Liver (tissue), 9 donors: ENCODE data around the gene YWHAB. TPM values are rescaled to one million over a fixed set of nuclear protein-coding genes. Genes with fewer than 3 reads are reported as not detected.

Experiments
- DNase-seq: peaks from one replicate; pipeline ENCODE4 v3.0.0-alpha.2; 2017; ENCODE audit warnings: low spot score
- H3K27ac ChIP-seq, 2 donors: one replicate each; pipeline ENCODE4 v1.7.0; 2013; ENCODE audit warnings: inconsistent platforms in 2 of 2, low read length in 2 of 2, control low read depth in 1 of 2, low read depth in 1 of 2, mild to moderate bottlenecking in 1 of 2
- H3K27me3 ChIP-seq, 4 donors: one replicate each; pipeline versions ENCODE4 v1.6.1 to v1.7.0; 2013; ENCODE audit warnings: low read length in 3 of 4, inconsistent platforms in 1 of 4, mild to moderate bottlenecking in 1 of 4, moderate library complexity in 1 of 4; ENCODE audit not compliant: control insufficient read depth in 4 of 4, insufficient read depth in 4 of 4
- H3K36me3 ChIP-seq, 4 donors: one replicate each; pipeline versions ENCODE4 v1.6.1 to v1.7.0; 2013; ENCODE audit warnings: low read length in 3 of 4, mild to moderate bottlenecking in 3 of 4, low read depth in 1 of 4, moderate library complexity in 1 of 4; ENCODE audit not compliant: control insufficient read depth in 4 of 4, insufficient read depth in 3 of 4
- H3K4me1 ChIP-seq, 4 donors: one replicate each; pipeline versions ENCODE4 v1.6.1 to v1.7.0; 2013; ENCODE audit warnings: low read length in 3 of 4, mild to moderate bottlenecking in 3 of 4, moderate library complexity in 1 of 4; ENCODE audit not compliant: control insufficient read depth in 4 of 4, insufficient read depth in 4 of 4
- H3K4me3 ChIP-seq, 3 donors: one replicate each; pipeline versions ENCODE4 v1.6.1 to v1.7.0; 2013; ENCODE audit warnings: low read length in 3 of 3, control low read depth in 1 of 3, low read depth in 1 of 3, mild to moderate bottlenecking in 1 of 3
- H3K9ac ChIP-seq, 2 donors: one replicate each; pipeline ENCODE4 v1.7.0; 2013; ENCODE audit warnings: low read length in 2 of 2, mild to moderate bottlenecking in 2 of 2, moderate library complexity in 2 of 2, control low read depth in 1 of 2, low read depth in 1 of 2
- H3K9me3 ChIP-seq, 4 donors: one replicate each; pipeline versions ENCODE4 v1.6.1 to v1.7.0; 2013; ENCODE audit warnings: low read length in 3 of 4; ENCODE audit not compliant: control insufficient read depth in 4 of 4
- ATF3 ChIP-seq: IDR thresholded peaks from 2 replicates; pipeline ENCODE4 v1.6.1; 2016; ENCODE audit warnings: antibody characterized with exemption
- CTCF ChIP-seq: fragments of 150-350 bp; IDR thresholded peaks from 2 replicates; pipeline ENCODE4 v1.5.1; 2017; ENCODE audit warnings: improper control_type of control experiment, low read depth, low read length; ENCODE audit not compliant: missing input control
- EGR1 ChIP-seq, 2 donors: IDR thresholded peaks; 2 replicates each; pipeline ENCODE4 v1.6.1; 2016 to 2018; ENCODE audit warnings: antibody characterized with exemption in 2 of 2, low read depth in 2 of 2
- FOXA1 ChIP-seq: IDR thresholded peaks from 2 replicates; pipeline ENCODE4 v1.6.1; 2016; ENCODE audit warnings: antibody characterized with exemption
- FOXA2 ChIP-seq: IDR thresholded peaks from 2 replicates; pipeline ENCODE4 v1.6.1; 2016; ENCODE audit warnings: antibody characterized with exemption
- GABPA ChIP-seq, 2 donors: IDR thresholded peaks in 1 of 2; conservative IDR thresholded peaks in 1 of 2; 2 replicates each; pipeline ENCODE4 v1.6.1; 2016; ENCODE audit warnings: antibody characterized with exemption in 2 of 2, mild to moderate bottlenecking in 1 of 2, moderate library complexity in 1 of 2
- HNF4A ChIP-seq, 2 donors: conservative IDR thresholded peaks; 2 replicates each; pipeline ENCODE4 v1.6.1; 2016; ENCODE audit warnings: antibody characterized with exemption in 2 of 2, mild to moderate bottlenecking in 2 of 2
- HNF4G ChIP-seq: IDR thresholded peaks from 2 replicates; pipeline ENCODE4 v1.6.1; 2016; ENCODE audit warnings: antibody characterized with exemption
- JUND ChIP-seq, 2 donors: IDR thresholded peaks; 2 replicates each; pipeline ENCODE4 v1.6.1; 2016; ENCODE audit warnings: antibody characterized with exemption in 2 of 2
- MAX ChIP-seq: IDR thresholded peaks from 2 replicates; pipeline ENCODE4 v1.6.1; 2016; ENCODE audit warnings: antibody characterized with exemption
- NR2F2 ChIP-seq: IDR thresholded peaks from 2 replicates; pipeline ENCODE4 v1.6.1; 2016; ENCODE audit warnings: antibody characterized with exemption
- RAD21 ChIP-seq, 2 donors: IDR thresholded peaks; 2 replicates each; pipeline ENCODE4 v1.6.1; 2016; ENCODE audit warnings: antibody characterized with exemption in 2 of 2, mild to moderate bottlenecking in 2 of 2
- REST ChIP-seq: IDR thresholded peaks from 2 replicates; pipeline ENCODE4 v1.6.1; 2016; ENCODE audit warnings: antibody characterized with exemption, mild to moderate bottlenecking
- RXRA ChIP-seq, 2 donors: IDR thresholded peaks; 2 replicates each; pipeline ENCODE4 v1.6.1; 2017 to 2018; ENCODE audit warnings: antibody characterized with exemption in 2 of 2, mild to moderate bottlenecking in 1 of 2
- SP1 ChIP-seq: IDR thresholded peaks from 2 replicates; pipeline ENCODE4 v1.6.1; 2018; ENCODE audit warnings: antibody characterized with exemption, mild to moderate bottlenecking
- TAF1 ChIP-seq: conservative IDR thresholded peaks from 2 replicates; pipeline ENCODE4 v1.6.1; 2016; ENCODE audit warnings: antibody characterized with exemption, mild to moderate bottlenecking
- YY1 ChIP-seq: IDR thresholded peaks from 2 replicates; pipeline ENCODE4 v1.6.1; 2016; ENCODE audit warnings: antibody characterized with exemption, mild to moderate bottlenecking
- ZBTB33 ChIP-seq: IDR thresholded peaks from 2 replicates; pipeline ENCODE4 v1.6.1; 2016; ENCODE audit warnings: antibody characterized with exemption
- WGBS: extraction: QIAGEN DNeasy Blood & Tissue Kit; methylation state at CpG from one replicate; pipeline ENCODE4 v1.1.7; 2013; 5-methylcytosine and 5-hydroxymethylcytosine counted together
- polyA plus RNA-seq, 2 donors: library from polyadenylated mRNA; stranded (reverse) in 1 of 2; unstranded in 1 of 2; fragments of 200-250 nt in 1 of 2; fragments of >200 nt in 1 of 2; fragmentation: Nextera tagmentation in 1 of 2; extraction: Ambion mirVana in 1 of 2; gene quantifications; one replicate each; pipeline versions ENCODE4 v1.2.1 to v1.2.3, GENCODE V29; 2013 to 2015
- total RNA-seq, 2 donors: library from RNA; depleted of rRNA; stranded (reverse); fragments of >200 nt; gene quantifications; one replicate each; pipeline ENCODE4 v1.2.3, GENCODE V29; 2014
- donor health status: healthy.
- donor health status: healthy.
- donor health status: healthy.
- donor health status: healthy.
- donor health status: healthy.

Gene YWHAB
- total and polyA plus RNA-seq, 4 donors = 41.6 to 86.5 (median 43.3) TPM

- Histone ChIP-seq H3K4me3 (no peak overlapping the region), H3K27ac (no peak overlapping the region), H3K36me3 (peaks cover 5 to 37% (median 35%) of the 10 kb centered on the region in 4 donors), H3K27me3 (no peaks in the 10 kb centered on the region), H3K9ac (no peak overlapping the region), H3K9me3 (no peaks in the 10 kb centered on the region), H3K4me1 (peaks cover 5 to 20% (median 7%) of the 10 kb centered on the region in 4 donors)
- TF ChIP-seq EGR1 (IDR thresholded peaks at IDR 0.05; ENCODE audit: low read depth in 2 of 2) = no peak
- no peak for TF ChIP-seq YY1
- no peak for TF ChIP-seq FOXA1
- WGBS = 87% methylated on average over 5 of the region's 5 CpGs
- no peak for DNase-seq
These were observed 14.8 kb downstream of the YWHAB start for GRCh38 chr20:44900231-44900854.

- H3K4me1 ChIP-seq = peaks cover 0 to 7% (median 1%) of the 10 kb centered on the region in 4 donors
- H3K36me3 ChIP-seq = peaks cover 5 to 52% (median 47%) of the 10 kb centered on the region in 4 donors
- no peak overlapping the region for H3K9ac ChIP-seq
- H3K27ac ChIP-seq = no peak overlapping the region
- DNase-seq = no peak
- no peak overlapping the region for H3K4me3 ChIP-seq
- WGBS = 94% methylated on average over 2 of the region's 2 CpGs
- no peaks in the 10 kb centered on the region for H3K9me3 ChIP-seq
- no peak for TF ChIP-seq FOXA1
- TF ChIP-seq TAF1 = no peak
- no peak for TF ChIP-seq ATF3
- TF ChIP-seq SP1 = no peak
- TF ChIP-seq GABPA (IDR thresholded peaks at IDR 0.05 in 1 of 2, conservative IDR thresholded peaks at IDR 0.05 in 1 of 2) = no peak
- TF ChIP-seq RAD21 (IDR thresholded peaks at IDR 0.05) = no peak
- no peak for TF ChIP-seq REST
- TF ChIP-seq ZBTB33 = no peak
- no peak for TF ChIP-seq FOXA2
- no peak for TF ChIP-seq EGR1 (IDR thresholded peaks at IDR 0.05; ENCODE audit: low read depth in 2 of 2)
- TF ChIP-seq NR2F2 = no peak
- no peak for TF ChIP-seq CTCF
- TF ChIP-seq JUND (IDR thresholded peaks at IDR 0.05) = no peak
- TF ChIP-seq YY1 = no peak
- TF ChIP-seq RXRA (IDR thresholded peaks at IDR 0.05) = no peak
- no peak for TF ChIP-seq HNF4G
- no peak for TF ChIP-seq HNF4A (conservative IDR thresholded peaks at IDR 0.05)
- TF ChIP-seq MAX = no peak
- H3K27me3 ChIP-seq = no peaks in the 10 kb centered on the region
These were observed 16.5 kb downstream of the YWHAB start for GRCh38 chr20:44901974-44902373.
